ENCODE results near the gene KIAA1191.
"Not testable (repeated sequence)": the region's sequence is repeated elsewhere in the genome, so short reads cannot be mapped to it uniquely, and the experiment has no call there.

The KIAA1191 gene

DNA sequence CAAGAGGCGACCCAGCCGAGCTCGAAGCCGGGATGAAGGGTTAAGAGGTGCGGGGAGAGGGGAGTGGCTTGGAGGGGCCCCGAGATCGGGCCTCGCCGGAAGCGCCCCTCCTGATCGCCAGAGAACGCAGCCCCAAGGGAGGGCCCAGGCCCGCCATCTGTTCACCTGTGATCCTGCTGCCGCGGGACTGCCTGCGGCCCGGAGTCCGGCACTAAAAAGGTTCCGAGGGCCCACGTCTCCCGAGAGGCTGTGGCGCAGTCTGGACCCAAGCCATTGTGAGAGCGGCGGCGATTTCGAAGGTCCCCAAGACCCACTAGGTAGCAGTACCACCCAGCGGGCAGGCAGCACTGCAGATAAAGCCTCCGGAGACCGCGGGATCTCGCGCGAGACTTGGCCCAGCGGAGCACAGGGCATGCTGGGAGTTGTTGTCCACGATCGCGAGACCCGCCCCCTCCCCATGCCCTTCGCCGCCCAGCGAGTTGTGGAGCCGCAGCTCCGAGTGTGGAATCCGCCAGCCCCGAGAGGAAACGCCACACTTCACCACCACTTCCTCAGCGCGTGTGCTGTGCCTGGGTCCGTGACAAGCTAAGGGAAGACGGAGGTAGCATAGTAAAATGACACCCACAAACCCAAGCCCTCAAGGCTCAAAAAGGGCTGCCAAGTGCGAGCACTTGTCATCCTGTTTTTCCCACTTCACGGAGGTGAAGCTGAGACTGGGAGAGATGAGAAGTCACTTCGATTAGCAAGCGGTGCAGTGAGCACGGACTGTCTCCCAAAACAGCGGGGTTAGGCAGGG is at the start of gene KIAA1191:
TSS of gene KIAA1191 (minus strand) at position 328 of the 796 bp plus-strand sequence. CDS start 2,256 bp downstream, outside the sequence.
- DNase-seq: peak; percentile 72

- no peak for DNase-seq
Observed at GRCh38 chr5:176410486-176411180, 49.1 kb upstream of the KIAA1191 start.

GRCh38 chr5:176409765-176410164 is 48.2 kb upstream of the KIAA1191 start:
- no peak for DNase-seq

GRCh38 chr5:176408590-176408989 is 47.0 kb upstream of the KIAA1191 start:
- no peak for DNase-seq

- DNase-seq: not testable (repeated sequence)
Observed at GRCh38 chr5:176408252-176408573, 46.6 kb upstream of the KIAA1191 start.

DNA sequence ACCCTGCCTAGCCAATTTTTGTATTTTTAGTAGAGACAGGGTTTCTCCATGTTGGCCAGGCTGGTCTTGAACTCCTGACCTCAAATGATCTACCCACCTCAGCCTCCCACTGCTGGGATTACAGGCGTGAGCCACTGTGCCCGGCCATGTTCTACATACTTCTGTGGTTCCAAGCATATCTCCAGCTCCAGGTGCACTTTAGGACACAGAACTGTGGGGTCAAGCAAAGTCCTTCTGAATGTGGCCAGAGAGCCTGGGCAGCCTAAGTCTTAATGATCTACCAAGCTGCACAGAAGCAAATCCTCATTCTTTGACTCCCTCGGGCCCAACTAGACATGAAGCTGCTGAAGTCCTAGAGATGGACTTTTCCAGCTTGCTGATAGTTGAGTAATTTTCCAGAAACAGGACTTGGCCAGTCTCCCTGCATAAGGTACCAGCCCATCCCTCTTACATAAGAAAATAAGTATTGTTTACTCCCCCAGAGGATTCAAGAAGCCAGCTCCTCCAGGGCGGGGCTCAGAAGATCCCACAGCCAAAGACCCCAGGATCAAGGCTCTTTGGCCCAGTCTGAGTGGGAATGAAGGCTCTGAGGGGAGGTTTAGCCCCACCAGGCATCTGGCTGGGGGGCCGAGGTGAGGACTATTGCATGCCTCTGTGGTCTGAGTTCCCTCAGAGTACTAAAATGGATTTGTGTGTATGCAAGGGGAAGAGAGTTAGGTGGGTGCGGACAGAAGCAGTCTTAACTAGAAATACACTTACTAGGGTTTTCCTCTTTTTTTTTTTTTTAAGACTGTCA is 46.1 kb upstream of the KIAA1191 start:
- no peak for DNase-seq

- DNase-seq: no peak
Observed at GRCh38 chr5:176406436-176407052, 45.0 kb upstream of the KIAA1191 start.

DNA sequence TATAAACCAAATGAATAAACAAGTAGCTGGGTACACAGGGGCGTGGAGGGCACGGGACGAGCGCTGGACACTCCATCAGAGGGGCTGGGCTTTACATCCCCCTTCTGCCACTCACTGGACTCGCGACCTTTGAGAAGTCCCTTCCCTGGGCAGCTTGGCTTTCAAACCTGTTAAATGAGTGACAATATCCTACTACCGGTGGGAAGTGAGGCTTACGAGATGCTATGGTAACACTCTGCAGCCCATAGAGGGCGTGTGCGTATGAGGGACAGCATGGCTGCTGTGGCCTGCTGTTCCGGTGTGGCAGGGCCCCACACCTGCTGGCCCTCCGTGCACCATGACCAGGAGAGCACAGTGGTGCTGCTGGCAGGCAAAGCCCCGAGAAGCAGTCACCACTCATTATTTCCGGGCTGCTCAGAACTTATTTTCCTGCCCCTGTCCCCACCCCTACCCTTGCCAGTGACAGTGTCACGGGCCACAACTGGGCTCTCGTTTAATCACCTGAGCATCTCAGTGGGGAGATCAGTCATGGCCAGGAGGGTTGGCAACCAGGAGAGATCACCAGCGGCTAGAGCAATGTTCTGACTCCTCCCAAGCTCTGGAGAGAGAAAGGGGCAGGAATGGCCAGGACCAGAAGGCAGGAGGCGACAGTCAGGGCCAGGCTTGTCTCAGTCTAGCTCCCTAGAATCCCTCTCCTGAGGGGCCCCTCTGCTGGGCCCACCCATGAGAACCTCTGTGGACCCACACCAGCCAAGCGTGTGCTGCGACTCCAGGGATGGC is 44.3 kb upstream of the KIAA1191 start:
- no peak for DNase-seq

DNA sequence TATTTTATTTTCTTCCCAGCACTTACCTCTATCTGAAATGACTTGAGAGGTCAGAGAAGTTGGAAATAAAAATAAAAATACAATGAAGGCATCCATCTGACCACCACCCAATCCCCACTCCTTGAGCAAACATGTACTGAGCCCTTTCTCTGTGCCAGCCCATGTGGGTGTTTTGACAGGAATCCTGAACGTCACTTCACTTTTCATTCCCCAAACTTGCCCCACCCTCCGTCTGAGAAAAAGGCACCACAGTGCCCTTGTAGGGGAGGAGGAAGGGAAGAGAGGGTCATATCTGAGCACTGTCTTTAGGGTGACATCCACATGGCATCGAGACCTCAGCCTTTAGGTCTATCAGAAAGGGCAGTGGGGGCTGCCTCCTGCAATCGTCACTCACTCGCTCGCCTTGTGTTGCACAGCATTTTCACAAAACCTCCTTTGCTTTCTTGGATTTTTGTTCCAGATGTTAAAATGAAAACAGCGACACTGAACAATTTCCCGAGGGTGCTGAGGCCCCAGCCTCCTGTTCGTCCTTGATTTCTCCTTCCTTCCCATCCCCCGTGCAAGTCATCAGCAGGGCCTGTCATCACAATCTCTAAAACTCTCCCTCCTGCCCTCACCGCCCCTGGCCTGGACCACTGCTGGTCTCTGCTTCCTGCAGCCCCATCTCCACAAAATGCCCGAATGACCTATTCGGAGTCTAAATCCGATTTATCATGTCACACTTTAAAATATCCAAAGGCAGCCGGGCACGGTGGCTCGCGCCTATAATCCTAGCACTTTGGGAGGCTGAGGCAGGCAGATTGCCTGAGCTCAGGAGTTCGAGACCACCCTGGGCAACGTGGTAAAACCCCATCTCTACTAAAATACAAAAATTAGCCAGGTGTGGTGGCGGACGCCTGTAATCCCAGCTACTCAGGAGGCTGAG is 40.0 kb upstream of the KIAA1191 start:
- DNase-seq: no peak

GRCh38 chr5:176400382-176401156 is 39.0 kb upstream of the KIAA1191 start:
- DNase-seq: no peak

DNA sequence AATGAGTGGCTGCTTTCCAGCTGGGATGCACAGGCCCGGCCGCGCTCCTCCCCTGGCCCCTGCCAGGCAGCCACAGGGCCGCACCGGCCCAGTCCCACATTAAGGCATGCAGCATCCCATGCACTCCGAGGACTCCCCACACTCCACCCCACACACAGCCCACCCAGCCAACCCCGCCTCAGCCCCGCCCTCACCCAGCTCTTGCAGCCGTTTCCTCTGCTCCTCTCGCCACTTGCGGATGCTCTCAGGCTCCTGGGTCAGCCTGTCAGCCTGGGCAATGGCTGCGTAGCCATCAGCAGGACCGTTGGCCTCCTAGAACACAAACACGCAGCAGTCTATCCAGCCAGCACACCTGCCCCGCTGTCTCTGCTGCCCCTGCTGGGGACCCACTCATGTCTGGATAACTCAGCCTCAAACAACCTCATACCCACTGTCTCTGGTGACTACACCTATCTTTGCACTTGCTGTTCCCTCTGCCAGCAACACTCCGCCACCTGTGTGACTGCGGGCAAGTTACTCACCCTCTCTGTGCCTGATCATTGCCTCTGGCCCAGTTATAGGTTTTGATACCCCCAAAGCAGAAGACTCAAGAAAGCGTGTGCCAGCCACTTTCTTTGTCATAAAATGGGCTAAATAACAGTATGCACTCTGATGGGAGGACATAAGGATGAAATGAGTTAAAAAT is 36.3 kb upstream of the KIAA1191 start:
- DNase-seq: no peak

GRCh38 chr5:176396330-176396729 is 34.8 kb upstream of the KIAA1191 start:
- no peak for DNase-seq

GRCh38 chr5:176394881-176395675 is 33.5 kb upstream of the KIAA1191 start:
- DNase-seq: no peak

GRCh38 chr5:176394096-176394495 is 32.5 kb upstream of the KIAA1191 start:
- DNase-seq: no peak

DNA sequence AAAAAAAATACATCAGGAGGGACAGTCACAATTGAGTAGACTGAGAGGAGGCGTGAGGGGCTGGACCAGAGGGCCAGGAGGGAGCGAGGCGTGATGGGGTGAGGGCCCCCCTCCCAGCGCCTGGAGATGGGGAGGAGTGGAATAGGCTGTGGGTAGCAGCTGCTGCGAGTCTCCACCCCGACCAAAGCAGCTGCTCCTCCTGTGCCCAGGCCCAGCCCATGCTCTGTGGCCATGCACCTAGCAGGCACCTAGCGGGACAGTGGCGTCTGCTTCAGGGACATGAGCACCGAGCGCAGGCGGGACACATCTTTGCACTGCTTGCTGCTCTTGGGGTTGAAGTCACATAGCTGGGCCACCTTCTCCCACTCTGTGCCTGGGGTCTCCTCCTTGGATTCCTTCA is 31.0 kb upstream of the KIAA1191 start:
- no peak for DNase-seq

- DNase-seq: no peak
Observed at GRCh38 chr5:176391999-176392398, 30.4 kb upstream of the KIAA1191 start.

- DNase-seq: no peak
Observed at GRCh38 chr5:176391479-176391878, 29.9 kb upstream of the KIAA1191 start.

DNA sequence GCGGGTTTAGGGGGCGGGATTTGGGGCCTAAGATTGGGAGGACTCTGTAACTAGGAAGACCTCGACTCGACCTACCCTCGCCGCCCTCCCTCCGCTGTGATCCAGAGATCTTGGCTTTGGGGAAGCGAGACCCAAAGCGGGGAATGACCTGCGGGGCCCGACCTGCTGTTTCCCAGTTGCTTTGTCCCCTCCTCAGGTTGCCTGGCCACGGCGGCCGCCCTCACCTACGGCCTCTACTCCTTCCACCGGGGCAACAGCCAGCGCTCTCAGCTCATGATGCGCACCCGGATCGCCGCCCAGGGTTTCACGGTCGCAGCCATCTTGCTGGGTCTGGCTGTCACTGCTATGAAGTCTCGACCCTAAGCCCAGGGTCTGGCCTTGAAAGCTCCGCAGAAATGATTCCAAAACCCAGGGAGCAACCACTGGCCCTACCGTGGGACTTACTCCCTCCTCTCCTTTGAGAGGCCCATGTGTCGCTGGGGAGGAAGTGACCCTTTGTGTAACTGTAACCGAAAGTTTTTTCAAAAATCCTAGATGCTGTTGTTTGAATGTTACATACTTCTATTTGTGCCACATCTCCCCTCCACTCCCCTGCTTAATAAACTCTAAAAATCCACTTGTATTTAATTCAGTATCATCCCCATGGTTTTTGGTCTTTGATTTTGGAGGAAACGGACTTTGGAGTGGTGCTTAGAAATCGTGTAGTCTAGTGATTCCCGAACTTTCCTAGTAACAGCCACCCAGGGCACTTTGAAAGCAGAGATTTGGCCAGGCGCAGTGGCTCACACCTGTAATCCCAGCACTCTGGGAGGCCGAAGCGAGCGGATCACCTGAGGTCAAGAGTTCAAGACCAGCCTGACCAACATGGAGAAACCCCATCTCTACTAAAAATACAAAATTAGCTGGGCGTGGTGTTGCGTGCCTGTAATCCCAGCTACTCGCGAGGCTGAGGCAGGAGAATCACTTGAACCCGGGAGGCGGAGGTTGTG is 27.9 kb upstream of the KIAA1191 start:
- DNase-seq: no peak
